Spleen (tissue), 7 donors: ENCODE results near the gene DDX59.

ENCODE experiments used
- POLR2A ChIP-seq, 3 donors: fragments of 450-650 bp; IDR thresholded peaks; one replicate each; pipeline ENCODE4 v1.5.1; 2017; ENCODE audit warnings: antibody characterized with exemption in 3 of 3, mild to moderate bottlenecking in 1 of 3
- POLR2AphosphoS5 ChIP-seq, 3 donors: sonication (generic); formaldehyde crosslinking; IDR thresholded peaks; one replicate each; pipeline ENCODE4 v1.5.1; 2017; ENCODE audit warnings: antibody characterized with exemption in 3 of 3
- TF ChIP-seq, protein P1 (sequence below), 11 experiments: fragments of 200-600 bp in 7 of 11; fragments of 450-650 bp in 4 of 11; sonication (generic) in 4 of 11; IDR thresholded peaks in 8 of 11; conservative IDR thresholded peaks in 3 of 11; 1 replicate in 7 of 11; 2 replicates in 4 of 11; pipeline versions ENCODE4 v1.4.0 to v1.8.0; 2016 to 2021; ENCODE audit warnings: antibody characterized with exemption in 11 of 11, inconsistent platforms in 4 of 11, mild to moderate bottlenecking in 1 of 11
- donor health status: DM: no; HTN: no; CAD: no; lungs with moderate emphysema.
- donor health status: DM: no; HTN: no; CAD: no.
- donor health status: DM: no; HTN: no; CAD: no.

DNA sequence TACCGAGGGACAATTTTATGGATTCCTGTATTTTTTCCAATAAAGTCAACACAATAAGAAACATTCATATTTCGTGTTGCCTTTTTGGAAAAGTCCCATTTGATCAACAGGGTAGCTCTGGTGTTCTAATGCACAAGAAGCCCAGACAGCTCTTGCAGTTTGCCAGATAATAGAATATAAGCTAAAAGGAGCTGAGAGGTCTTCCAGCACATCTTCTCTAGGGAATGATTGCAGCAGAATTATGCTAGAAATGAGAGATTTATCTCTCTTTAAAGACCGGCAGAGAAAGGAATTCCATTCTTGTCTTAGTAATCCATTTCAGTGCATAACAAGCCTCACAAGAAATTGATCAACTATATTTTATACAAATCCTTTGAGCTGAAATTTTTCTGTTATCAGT lies 25.0 kb upstream of the DDX59 start:
- TF ChIP-seq, protein P1, sequence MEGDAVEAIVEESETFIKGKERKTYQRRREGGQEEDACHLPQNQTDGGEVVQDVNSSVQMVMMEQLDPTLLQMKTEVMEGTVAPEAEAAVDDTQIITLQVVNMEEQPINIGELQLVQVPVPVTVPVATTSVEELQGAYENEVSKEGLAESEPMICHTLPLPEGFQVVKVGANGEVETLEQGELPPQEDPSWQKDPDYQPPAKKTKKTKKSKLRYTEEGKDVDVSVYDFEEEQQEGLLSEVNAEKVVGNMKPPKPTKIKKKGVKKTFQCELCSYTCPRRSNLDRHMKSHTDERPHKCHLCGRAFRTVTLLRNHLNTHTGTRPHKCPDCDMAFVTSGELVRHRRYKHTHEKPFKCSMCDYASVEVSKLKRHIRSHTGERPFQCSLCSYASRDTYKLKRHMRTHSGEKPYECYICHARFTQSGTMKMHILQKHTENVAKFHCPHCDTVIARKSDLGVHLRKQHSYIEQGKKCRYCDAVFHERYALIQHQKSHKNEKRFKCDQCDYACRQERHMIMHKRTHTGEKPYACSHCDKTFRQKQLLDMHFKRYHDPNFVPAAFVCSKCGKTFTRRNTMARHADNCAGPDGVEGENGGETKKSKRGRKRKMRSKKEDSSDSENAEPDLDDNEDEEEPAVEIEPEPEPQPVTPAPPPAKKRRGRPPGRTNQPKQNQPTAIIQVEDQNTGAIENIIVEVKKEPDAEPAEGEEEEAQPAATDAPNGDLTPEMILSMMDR (IDR thresholded peaks at IDR 0.05 in 8 of 11, conservative IDR thresholded peaks at IDR 0.05 in 3 of 11) = no peak
- TF ChIP-seq POLR2A (IDR thresholded peaks at IDR 0.05) (no peak), POLR2AphosphoS5 (IDR thresholded peaks at IDR 0.05) (no peak)
